B cell (primary cell): ENCODE results near the gene TBXA2R. TPM values are rescaled to one million over a fixed set of nuclear protein-coding genes. Genes with fewer than 3 reads are reported as not detected.

Experiments
- ATAC-seq: fragments of 200-7000 bp; cut with Tn5 transposase; one replicate; pipeline ENCODE4 v1.10.0; 2021; ENCODE audit warnings: low read depth, mild to moderate bottlenecking, moderate number of reproducible peaks, moderate library complexity
- CTCF ChIA-PET: fragments of 350-600 bp; sonication (Branson Sonifier 250); formaldehyde crosslinking; loops from one replicate; lab custom pipeline; 2021; ENCODE audit warnings: antibody characterized with exemption, inconsistent platforms; lab: Charles Lee
- POLR2A ChIA-PET: fragments of 350-600 bp; sonication (Branson Sonifier 250); formaldehyde crosslinking; loops from one replicate; lab custom pipeline; 2021; ENCODE audit warnings: antibody characterized with exemption; lab: Charles Lee
- DNase-seq: peaks from one replicate; pipeline ENCODE4 v3.0.0; 2013
- H2AFZ ChIP-seq: 2 replicates; pipeline ENCODE4 v1.6.1; 2012; ENCODE audit warnings: mild to moderate bottlenecking, low read depth, low read length; ENCODE audit not compliant: insufficient read depth, poor library complexity, severe bottlenecking
- H3K27ac ChIP-seq, 2 donors: 1 replicate in 1 of 2; 2 replicates in 1 of 2; pipeline ENCODE4 v1.5.1; 2012 to 2013; ENCODE audit warnings: low read length in 2 of 2, mild to moderate bottlenecking in 2 of 2, moderate library complexity in 1 of 2
- H3K27me3 ChIP-seq, 4 experiments: fragments of 200-600 bp in 1 of 4; sonication (generic) in 1 of 4; replicated peaks in 1 of 4; 1 replicate in 2 of 4; 2 replicates in 2 of 4; pipeline versions ENCODE4 v1.6.1 to v1.7.0; 2013 to 2016; ENCODE audit warnings: low read length in 3 of 4, mild to moderate bottlenecking in 2 of 4, mixed read lengths in 1 of 4, moderate library complexity in 1 of 4; ENCODE audit not compliant: insufficient read depth in 4 of 4, control insufficient read depth in 3 of 4; ENCODE audit errors: control extremely low read depth in 1 of 4
- H3K36me3 ChIP-seq, 2 experiments: replicated peaks in 1 of 2; 1 replicate in 1 of 2; 2 replicates in 1 of 2; pipeline versions ENCODE4 v1.6.1 to v1.7.1; 2013; ENCODE audit warnings: low read length in 1 of 2; ENCODE audit not compliant: insufficient read depth in 2 of 2, control insufficient read depth in 1 of 2; ENCODE audit errors: control extremely low read depth in 1 of 2, extremely low read depth in 1 of 2
- H3K4me1 ChIP-seq, 2 donors: fragments of 200-600 bp in 1 of 2; sonication (generic) in 1 of 2; 1 replicate in 1 of 2; 2 replicates in 1 of 2; pipeline versions ENCODE4 v1.5.1 to v1.6.1; 2013 to 2017; ENCODE audit warnings: low read length in 2 of 2; ENCODE audit not compliant: control insufficient read depth in 2 of 2, insufficient read depth in 2 of 2
- H3K4me2 ChIP-seq: replicated peaks from 2 replicates; pipeline ENCODE3; 2012; ENCODE audit warnings: mild to moderate bottlenecking, low read depth, low read length; ENCODE audit not compliant: poor library complexity, severe bottlenecking
- H3K4me3 ChIP-seq, 5 experiments: fragments of 200-600 bp in 1 of 5; sonication (generic) in 1 of 5; 1 replicate in 3 of 5; 2 replicates in 2 of 5; pipeline versions ENCODE4 v1.5.1 to v1.7.0; 2011 to 2016; ENCODE audit warnings: low read length in 4 of 5, mild to moderate bottlenecking in 4 of 5, low read depth in 2 of 5, control low read depth in 1 of 5, moderate library complexity in 1 of 5; ENCODE audit not compliant: insufficient read depth in 1 of 5; ENCODE audit errors: control extremely low read depth in 1 of 5, extremely low read depth in 1 of 5
- H3K79me2 ChIP-seq: fragments of 200-600 bp; sonication (generic); one replicate; pipeline ENCODE4 v1.6.0; 2016; ENCODE audit warnings: low read length; ENCODE audit not compliant: control insufficient read depth, insufficient read depth
- H3K9ac ChIP-seq: fragments of 200-600 bp; sonication (generic); 2 replicates; pipeline ENCODE4 v1.6.1; 2017; ENCODE audit warnings: mild to moderate bottlenecking, low read length, moderate library complexity
- H3K9me3 ChIP-seq, 3 donors: one replicate each; pipeline versions ENCODE4 v1.6.1 to v1.7.1; 2013; ENCODE audit warnings: low read length in 2 of 3; ENCODE audit not compliant: control insufficient read depth in 2 of 3, insufficient read depth in 1 of 3; ENCODE audit errors: control extremely low read depth in 1 of 3
- H4K20me1 ChIP-seq: 2 replicates; pipeline ENCODE4 v1.6.0; 2012; ENCODE audit warnings: mild to moderate bottlenecking, low read length; ENCODE audit not compliant: insufficient read depth, control insufficient read depth, poor library complexity, severe bottlenecking
- H3K27ac Mint-ChIP-seq: one replicate; pipeline ENCODE4 v1.8.0; 2021; ENCODE audit warnings: mixed read lengths
- H3K27me3 Mint-ChIP-seq: one replicate; pipeline ENCODE4 v1.8.0; 2021; ENCODE audit warnings: mixed read lengths
- H3K4me1 Mint-ChIP-seq: one replicate; pipeline ENCODE4 v1.8.0; 2021; ENCODE audit warnings: mixed read lengths
- H3K4me3 Mint-ChIP-seq: one replicate; pipeline ENCODE4 v1.8.0; 2021; ENCODE audit warnings: mixed read lengths
- H3K9me3 Mint-ChIP-seq: one replicate; pipeline ENCODE4 v1.8.0; 2022; ENCODE audit warnings: mixed read lengths; ENCODE audit not compliant: insufficient read depth
- CTCF ChIP-seq: fragments of 200-600 bp; IDR thresholded peaks from one replicate; pipeline ENCODE4 v1.8.0; 2022; ENCODE audit warnings: antibody characterized with exemption, mild to moderate bottlenecking
- EZH2 ChIP-seq: IDR thresholded peaks from 2 replicates; pipeline ENCODE4 v1.6.1; 2012; ENCODE audit warnings: borderline replicate concordance, low read depth, mild to moderate bottlenecking, moderate library complexity, low read length; ENCODE audit not compliant: insufficient read depth, poor library complexity, severe bottlenecking
- WGBS: methylation state at CpG from one replicate; pipeline ENCODE4 v1.1.5; 2013; ENCODE audit warnings: missing lambda C conversion rate; ENCODE audit not compliant: insufficient coverage; 5-methylcytosine and 5-hydroxymethylcytosine counted together
- intact Hi-C: fragments of 100-400 bp; cut with micrococcal nuclease; formaldehyde crosslinking; loops from one replicate; pipeline ENCODE4 v1.10.0; 2022
- polyA plus RNA-seq: library from polyadenylated mRNA; depleted of rRNA; stranded (reverse); fragments of >200 nt; gene quantifications from 2 replicates; pipeline ENCODE4 v1.2.3, GENCODE V29; 2012
- total RNA-seq, 2 donors: library from RNA; stranded (reverse); fragments of 120-200 nt in 1 of 2; gene quantifications; 1 replicate in 1 of 2; 2 replicates in 1 of 2; pipeline versions ENCODE4 v1.2.3 to v1.2.4, GENCODE V29; 2013 to 2022

The TBXA2R gene
- total and polyA plus RNA-seq, 2 donors (not counting 1 experiment from before 2014, with no cell fraction given) = 3.9 to 7.9 TPM

- no peaks in the 10 kb centered on the region for H3K9me3 ChIP-seq
- no peak overlapping the region for H3K27ac Mint-ChIP-seq
- no peaks in the 10 kb centered on the region for H3K27me3 Mint-ChIP-seq
- DNase-seq (no peak), ATAC-seq (no peak)
- ChIA-PET CTCF (interaction anchor here (0.6 to 6.4 kb wide), 5 partner anchors 16 to 910 kb away, joined by 3 to 47 read pairs (median 4); partner anchors contain the start of gene GIPC3), POLR2A (no interaction called here)
- no peak for TF ChIP-seq EZH2
- no peak for TF ChIP-seq CTCF
- intact Hi-C loops = no loop called here
- peaks cover 23 to 27% of the 10 kb centered on the region in 2 donors for H3K4me1 ChIP-seq
- peaks cover 50% of the 10 kb centered on the region for H3K79me2 ChIP-seq
- no peak overlapping the region for H3K4me3 ChIP-seq
- no peaks in the 10 kb centered on the region for H3K9me3 Mint-ChIP-seq
- H3K36me3 ChIP-seq = peaks cover 0 to 31% of the 10 kb centered on the region in 2 experiments
- whole genome bisulfite sequencing = 95% methylated on average over 23 of the region's 24 CpGs
- H3K27ac ChIP-seq = no peak overlapping the region
- no peaks in the 10 kb centered on the region for H3K27me3 ChIP-seq
- H3K4me2 ChIP-seq = no peak overlapping the region
- no peak overlapping the region for H2AFZ ChIP-seq
- H3K4me3 Mint-ChIP-seq = no peak overlapping the region
- H4K20me1 ChIP-seq = peaks cover 57% of the 10 kb centered on the region
- peaks cover 28% of the 10 kb centered on the region for H3K4me1 Mint-ChIP-seq
- no peak overlapping the region for H3K9ac ChIP-seq
These were observed 14.3 kb upstream of the TBXA2R start for GRCh38 chr19:3620817-3621547.

- Histone ChIP-seq H3K4me2 (no peak overlapping the region), H3K79me2 (peaks cover 43% of the 10 kb centered on the region), H3K4me3 (no peak overlapping the region), H3K9me3 (no peaks in the 10 kb centered on the region), H3K36me3 (peaks cover 0 to 31% of the 10 kb centered on the region in 2 experiments), H3K9ac (no peak overlapping the region), H3K27ac (no peak overlapping the region), H4K20me1 (peaks cover 50% of the 10 kb centered on the region), H3K4me1 (peaks cover 17 to 20% of the 10 kb centered on the region in 2 donors), H3K27me3 (no peaks in the 10 kb centered on the region), H2AFZ (no peak overlapping the region)
- ChIA-PET POLR2A (interaction anchor here (0.5 kb wide), 1 partner anchor 1795 kb away, joined by 7 read pairs; no protein-coding TSS in a partner anchor), CTCF (interaction anchor here (0.6 to 6.4 kb wide), 4 partner anchors 16 to 910 kb away, joined by 3 to 47 read pairs (median 4); no protein-coding TSS in a partner anchor)
- H3K9me3 Mint-ChIP-seq = no peaks in the 10 kb centered on the region
- intact Hi-C loops = no loop called here
- no peak for TF ChIP-seq CTCF
- no peak for TF ChIP-seq EZH2
- no peak overlapping the region for H3K4me3 Mint-ChIP-seq
- DNase-seq = no peak
- peaks cover 25% of the 10 kb centered on the region for H3K4me1 Mint-ChIP-seq
- no peak overlapping the region for H3K27ac Mint-ChIP-seq
- no peak for ATAC-seq
- 94% methylated on average over 17 of the region's 19 CpGs for WGBS
- H3K27me3 Mint-ChIP-seq = no peaks in the 10 kb centered on the region
These were observed 13.6 kb upstream of the TBXA2R start for GRCh38 chr19:3620145-3620816.
